Ovary (tissue), 9 donors: ENCODE results near the gene SAMD8. TPM values are rescaled to one million over a fixed set of nuclear protein-coding genes. Genes with fewer than 3 reads are reported as not detected.

Source experiments
- DNase-seq, 5 donors: peaks; one replicate each; pipeline ENCODE4 v3.0.0-alpha.2; 2019 to 2020
- H3K27ac ChIP-seq, 2 donors: fragments of 200-600 bp; one replicate each; pipeline versions ENCODE4 v1.5.1 to v1.8.0; 2019 to 2022
- H3K27me3 ChIP-seq: fragments of 200-600 bp; one replicate; pipeline ENCODE4 v1.8.0; 2022
- H3K36me3 ChIP-seq: fragments of 200-600 bp; sonication (generic); one replicate; pipeline ENCODE4 v1.5.1; 2019
- H3K4me1 ChIP-seq: one replicate; pipeline ENCODE4 v1.8.1; 2013; ENCODE audit warnings: mild to moderate bottlenecking, moderate library complexity; ENCODE audit not compliant: insufficient read depth
- H3K4me3 ChIP-seq: fragments of 200-600 bp; sonication (generic); one replicate; pipeline ENCODE4 v1.5.1; 2017
- H3K9me3 ChIP-seq, 2 donors: fragments of 200-600 bp in 1 of 2; sonication (generic) in 1 of 2; one replicate each; pipeline versions ENCODE4 v1.5.1 to v1.8.1; 2013 to 2019; ENCODE audit warnings: mild to moderate bottlenecking in 1 of 2, moderate library complexity in 1 of 2
- CTCF ChIP-seq, 3 donors: fragments of 450-650 bp in 2 of 3; fragments of 200-600 bp in 1 of 3; IDR thresholded peaks; one replicate each; pipeline versions ENCODE4 v1.5.1 to v1.8.0; 2016 to 2022; ENCODE audit warnings: antibody characterized with exemption in 3 of 3, mild to moderate bottlenecking in 1 of 3
- EP300 ChIP-seq: sonication (generic); formaldehyde crosslinking; IDR thresholded peaks from one replicate; pipeline ENCODE4 v1.6.1; 2017; ENCODE audit warnings: antibody characterized with exemption
- POLR2A ChIP-seq: fragments of 450-650 bp; IDR thresholded peaks from one replicate; pipeline ENCODE4 v1.6.1; 2017; ENCODE audit warnings: antibody characterized with exemption, mild to moderate bottlenecking, moderate library complexity
- WGBS, 3 donors: extraction: QIAGEN DNeasy Blood & Tissue Kit in 1 of 3; methylation state at CpG; one replicate each; pipeline versions ENCODE4 v1.1.5 to v1.1.7; 2013 to 2017; 5-methylcytosine and 5-hydroxymethylcytosine counted together
- intact Hi-C, 4 donors: fragments of 100-400 bp; cut with DNase I; formaldehyde crosslinking; loops; one replicate each; pipeline versions ENCODE4 v1.11.0 to v1.15.1; 2022 to 2023
- polyA plus RNA-seq, 2 donors: library from polyadenylated mRNA; stranded (reverse); fragments of 200-250 nt in 1 of 2; fragments of 350-450 nt in 1 of 2; fragmentation: Illumina TruSeq in 1 of 2; extraction: RNeasy Lipid Tissue Mini Kit (QIAGEN cat#74804) in 1 of 2; gene quantifications; one replicate each; pipeline ENCODE4 v1.2.3, GENCODE V29; 2013 to 2014
- total RNA-seq, 7 donors: library from RNA; depleted of rRNA in 2 of 7; stranded (reverse); fragments of >200 nt in 2 of 7; fragmentation: NEBNext Ultra II Directional in 3 of 7; extraction: Animal tissue kit (Norgen Biotek cat#: 25700) in 3 of 7; gene quantifications; one replicate each; pipeline versions ENCODE4 v1.1.0 to v1.2.4, GENCODE V29; 2016 to 2023
- donor health status: DM: no; HTN: no; CAD: no; lungs with moderate emphysema.
- donor health status: DM: no; HTN: no; CAD: no.
- donor health status: Bipolar disorder and iron deficiency.
- donor health status: DM: yes; HTN: yes; CAD: no.
- donor health status: DM: no; HTN: no; CAD: no.
- donor health status: DM: yes; HTN: yes; CAD: no.

The SAMD8 gene
- total and polyA plus RNA-seq, 9 donors, result 13.2 to 49.5 (median 32.0) TPM

- TF ChIP-seq POLR2A, result no peak
- TF ChIP-seq EP300, result no peak
- TF ChIP-seq CTCF (IDR thresholded peaks at IDR 0.05), result no peak
- peak overlapping the region in 1 of 2 donors; percentile 29 for H3K27ac ChIP-seq
- no peaks in the 10 kb centered on the region for H3K36me3 ChIP-seq
- no peaks in the 10 kb centered on the region for H3K27me3 ChIP-seq
- H3K4me3 ChIP-seq, result no peak overlapping the region
- intact Hi-C loops, result no loop called here
- 82 to 86% (median 82%) methylated on average over 11 of the region's 11 CpGs for WGBS, 3 donors
- peaks cover 3% of the 10 kb centered on the region for H3K4me1 ChIP-seq
- H3K9me3 ChIP-seq, result no peaks in the 10 kb centered on the region
- no peak for DNase-seq
These were observed 41.0 kb upstream of the SAMD8 start for GRCh38 chr10:75070476-75070875.

DNA sequence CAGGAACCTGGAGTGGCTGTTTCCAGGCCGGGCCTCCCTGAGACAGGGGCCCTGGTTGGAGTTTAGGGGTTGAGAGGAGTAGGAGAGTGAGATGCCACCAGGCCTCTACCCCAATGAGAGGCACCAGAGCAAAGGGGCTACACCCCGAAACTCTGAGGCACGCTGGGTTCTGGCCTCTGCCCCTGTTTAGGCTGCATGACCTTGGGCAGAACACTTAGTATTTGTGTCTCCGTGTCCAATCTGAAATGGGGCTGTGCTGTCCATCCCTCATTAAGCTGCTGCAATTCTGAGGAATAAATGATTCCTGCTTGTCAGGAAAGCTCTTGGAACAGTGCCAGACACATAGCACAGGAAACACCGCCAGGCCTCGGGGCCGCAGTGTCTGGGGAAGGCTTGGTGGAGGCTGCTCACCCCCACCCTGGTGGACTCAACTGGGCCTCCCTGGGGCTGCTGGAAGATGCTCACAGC is 40.5 kb upstream of the SAMD8 start:
- DNase-seq, result peak in 2 of 5 donors; percentile 27 to 57
- Histone ChIP-seq H3K36me3 (no peaks in the 10 kb centered on the region), H3K4me1 (peaks cover 3% of the 10 kb centered on the region), H3K4me3 (no peak overlapping the region), H3K27me3 (no peaks in the 10 kb centered on the region), H3K27ac (peak overlapping the region in 1 of 2 donors; percentile 29), H3K9me3 (no peaks in the 10 kb centered on the region)
- TF ChIP-seq CTCF (IDR thresholded peaks at IDR 0.05) (no peak), EP300 (no peak), POLR2A (no peak)
- WGBS, 3 donors, result 41 to 55% (median 46%) methylated on average over 7 of the region's 7 CpGs
- intact Hi-C loops, result no loop called here

GRCh38 chr10:75071756-75072155 is 39.7 kb upstream of the SAMD8 start:
- DNase-seq, result no peak
- peaks cover 3% of the 10 kb centered on the region for H3K4me1 ChIP-seq
- H3K36me3 ChIP-seq, result no peaks in the 10 kb centered on the region
- no peaks in the 10 kb centered on the region for H3K27me3 ChIP-seq
- intact Hi-C loops, result no loop called here
- H3K4me3 ChIP-seq, result no peak overlapping the region
- TF ChIP-seq CTCF (IDR thresholded peaks at IDR 0.05) (no peak), POLR2A (no peak), EP300 (no peak)
- no peaks in the 10 kb centered on the region for H3K9me3 ChIP-seq
- 96 to 98% (median 97%) methylated on average over 14 of the region's 14 CpGs for WGBS, 3 donors
- no peak overlapping the region for H3K27ac ChIP-seq

GRCh38 chr10:75072727-75073126 is 38.7 kb upstream of the SAMD8 start:
- Histone ChIP-seq H3K4me1 (peaks cover 3% of the 10 kb centered on the region), H3K4me3 (no peak overlapping the region), H3K36me3 (no peaks in the 10 kb centered on the region), H3K27me3 (no peaks in the 10 kb centered on the region), H3K9me3 (no peaks in the 10 kb centered on the region), H3K27ac (no peak overlapping the region)
- no peak for TF ChIP-seq CTCF (IDR thresholded peaks at IDR 0.05)
- TF ChIP-seq EP300, result no peak
- no peak for TF ChIP-seq POLR2A
- intact Hi-C loops, result no loop called here
- no peak for DNase-seq
- WGBS, 3 donors, result 76 to 93% (median 89%) methylated on average over 14 of the region's 14 CpGs
